Smooth muscle cell (in vitro differentiated cells): Measurements from ENCODE around the gene CWC27. TPM values are rescaled to one million over a fixed set of nuclear protein-coding genes. Genes with fewer than 3 reads are reported as not detected.

Source experiments
- DNase-seq: peaks from one replicate; lab custom pipeline; 2025; ENCODE audit not compliant: unreplicated experiment; lab: John Stamatoyannopoulos, UW
- H2AFZ ChIP-seq: fragments of 200-600 bp; sonication (generic); 2 replicates; pipeline ENCODE4 v1.6.0; 2016; ENCODE audit warnings: antibody characterized with exemption, low read depth, mild to moderate bottlenecking
- H3F3A ChIP-seq: fragments of 200-600 bp; sonication (generic); 2 replicates; pipeline ENCODE4 v1.6.0; 2017; ENCODE audit warnings: antibody characterized with exemption, low read depth
- H3K27ac ChIP-seq: fragments of 200-600 bp; sonication (generic); 2 replicates; pipeline ENCODE4 v1.5.1; 2016; ENCODE audit warnings: low read depth, mild to moderate bottlenecking
- H3K27me3 ChIP-seq: fragments of 200-600 bp; sonication (generic); 2 replicates; pipeline ENCODE4 v1.6.1; 2016; ENCODE audit warnings: low read depth, mild to moderate bottlenecking
- H3K36me3 ChIP-seq: fragments of 200-600 bp; sonication (generic); 2 replicates; pipeline ENCODE4 v1.5.1; 2016; ENCODE audit warnings: low read depth
- H3K4me1 ChIP-seq: fragments of 200-600 bp; sonication (generic); 2 replicates; pipeline ENCODE4 v1.5.1; 2016; ENCODE audit warnings: low read depth
- H3K4me2 ChIP-seq: fragments of 200-600 bp; sonication (generic); 2 replicates; pipeline ENCODE4 v1.6.0; 2016; ENCODE audit warnings: mild to moderate bottlenecking
- H3K4me3 ChIP-seq: fragments of 200-600 bp; sonication (generic); 2 replicates; pipeline ENCODE4 v1.5.1; 2016; ENCODE audit warnings: mild to moderate bottlenecking
- H3K79me2 ChIP-seq: fragments of 200-600 bp; sonication (generic); 2 replicates; pipeline ENCODE4 v1.6.0; 2016; ENCODE audit warnings: low read depth, mild to moderate bottlenecking
- H3K9ac ChIP-seq: fragments of 200-600 bp; sonication (generic); 2 replicates; pipeline ENCODE4 v1.6.0; 2016; ENCODE audit warnings: low read depth
- H3K9me3 ChIP-seq: fragments of 200-600 bp; sonication (generic); replicated peaks from 2 replicates; pipeline ENCODE4 v1.5.1; 2016; ENCODE audit warnings: low read depth
- H4K20me1 ChIP-seq: fragments of 200-600 bp; sonication (generic); 2 replicates; pipeline ENCODE4 v1.6.0; 2016; ENCODE audit warnings: low read depth
- CTCF ChIP-seq: fragments of 200-600 bp; sonication (generic); IDR thresholded peaks from 2 replicates; pipeline ENCODE4 v1.5.1; 2017; ENCODE audit warnings: borderline replicate concordance, mild to moderate bottlenecking, antibody characterized with exemption; ENCODE audit not compliant: insufficient read depth, poor library complexity, severe bottlenecking
- WGBS: methylation state at CpG from one replicate; pipeline ENCODE4 v1.1.7; 2016; ENCODE audit warnings: low lambda C conversion rate; 5-methylcytosine and 5-hydroxymethylcytosine counted together
- polyA plus RNA-seq: library from polyadenylated mRNA; unstranded; fragments of >200 nt; fragmentation: Nextera tagmentation; extraction: Ambion mirVana; gene quantifications from 2 replicates; pipeline ENCODE4 v1.2.1, GENCODE V29; 2016
- total RNA-seq: library from RNA; depleted of rRNA; stranded (reverse); fragments of >200 nt; gene quantifications from 2 replicates; pipeline ENCODE4 v1.2.3, GENCODE V29; 2014

CWC27 gene
- total and polyA plus RNA-seq, 2 experiments from 2014 or later, result 34.6 to 40.8 TPM

- H3K9ac ChIP-seq, result no peak overlapping the region
- H2AFZ ChIP-seq, result no peak overlapping the region
- no peaks in the 10 kb centered on the region for H4K20me1 ChIP-seq
- no peak overlapping the region for H3K4me2 ChIP-seq
- H3K27ac ChIP-seq, result peak overlapping the region; percentile 12
- no peaks in the 10 kb centered on the region for H3K9me3 ChIP-seq
- no peak for DNase-seq
- H3K4me3 ChIP-seq, result no peak overlapping the region
- H3K36me3 ChIP-seq, result no peaks in the 10 kb centered on the region
- no peaks in the 10 kb centered on the region for H3F3A ChIP-seq
- TF ChIP-seq CTCF, result no peak
- H3K4me1 ChIP-seq, result peaks cover 5% of the 10 kb centered on the region
- no peaks in the 10 kb centered on the region for H3K27me3 ChIP-seq
- H3K79me2 ChIP-seq, result no peaks in the 10 kb centered on the region
These were observed 176.1 kb downstream of the CWC27 start for GRCh38 chr5:64944868-64945267.

GRCh38 chr5:64947031-64947430 lies 178.3 kb downstream of the CWC27 start:
- H3F3A ChIP-seq, result no peaks in the 10 kb centered on the region
- no peaks in the 10 kb centered on the region for H3K9me3 ChIP-seq
- no peak overlapping the region for H3K4me2 ChIP-seq
- DNase-seq, result no peak
- WGBS, result 86% methylated on average over 1 of the region's 1 CpG
- H3K79me2 ChIP-seq, result no peaks in the 10 kb centered on the region
- no peak overlapping the region for H3K27ac ChIP-seq
- no peaks in the 10 kb centered on the region for H3K36me3 ChIP-seq
- no peaks in the 10 kb centered on the region for H3K4me1 ChIP-seq
- H3K27me3 ChIP-seq, result no peaks in the 10 kb centered on the region
- no peak for TF ChIP-seq CTCF
- no peak overlapping the region for H2AFZ ChIP-seq
- H3K4me3 ChIP-seq, result no peak overlapping the region
- H4K20me1 ChIP-seq, result no peaks in the 10 kb centered on the region
- H3K9ac ChIP-seq, result no peak overlapping the region

GRCh38 chr5:64947801-64948200 lies 179.1 kb downstream of the CWC27 start:
- H3K4me2 ChIP-seq, result no peak overlapping the region
- H3K36me3 ChIP-seq, result no peaks in the 10 kb centered on the region
- H3K4me1 ChIP-seq, result no peaks in the 10 kb centered on the region
- no peak overlapping the region for H3K27ac ChIP-seq
- no peaks in the 10 kb centered on the region for H3K79me2 ChIP-seq
- DNase-seq, result no peak
- no peak for TF ChIP-seq CTCF
- H3F3A ChIP-seq, result no peaks in the 10 kb centered on the region
- no peak overlapping the region for H3K4me3 ChIP-seq
- no peaks in the 10 kb centered on the region for H3K27me3 ChIP-seq
- H2AFZ ChIP-seq, result no peak overlapping the region
- H3K9me3 ChIP-seq, result no peaks in the 10 kb centered on the region
- no peak overlapping the region for H3K9ac ChIP-seq
- H4K20me1 ChIP-seq, result no peaks in the 10 kb centered on the region

GRCh38 chr5:64949331-64949730 lies 180.6 kb downstream of the CWC27 start:
- no peak overlapping the region for H3K27ac ChIP-seq
- no peaks in the 10 kb centered on the region for H3K27me3 ChIP-seq
- no peaks in the 10 kb centered on the region for H3K9me3 ChIP-seq
- H2AFZ ChIP-seq, result no peak overlapping the region
- no peaks in the 10 kb centered on the region for H3F3A ChIP-seq
- H3K79me2 ChIP-seq, result no peaks in the 10 kb centered on the region
- no peaks in the 10 kb centered on the region for H3K36me3 ChIP-seq
- TF ChIP-seq CTCF, result no peak
- no peak overlapping the region for H3K4me3 ChIP-seq
- DNase-seq, result no peak
- no peaks in the 10 kb centered on the region for H4K20me1 ChIP-seq
- no peak overlapping the region for H3K4me2 ChIP-seq
- WGBS, result 41% methylated on average over 3 of the region's 3 CpGs
- H3K9ac ChIP-seq, result no peak overlapping the region
- H3K4me1 ChIP-seq, result no peaks in the 10 kb centered on the region
